Neural cell (in vitro differentiated cells): ENCODE data around the gene YLPM1.

Experiments
- CTCF ChIP-seq: fragments of 450-650 bp; IDR thresholded peaks from 2 replicates; pipeline ENCODE4 v1.5.1; 2014; ENCODE audit warnings: antibody characterized with exemption, mild to moderate bottlenecking, moderate library complexity; ENCODE audit not compliant: poor library complexity, severe bottlenecking
- EP300 ChIP-seq: fragments of 450-650 bp; conservative IDR thresholded peaks from 2 replicates; pipeline ENCODE4 v1.6.1; 2014; ENCODE audit warnings: antibody characterized with exemption, mild to moderate bottlenecking, moderate library complexity; ENCODE audit not compliant: poor library complexity, severe bottlenecking
- EZH2 ChIP-seq: fragments of 200-600, 300-800 bp; shearing (Covaris generic), sonication (generic); IDR thresholded peaks from 2 replicates; pipeline ENCODE4 v1.6.1; 2014; ENCODE audit warnings: antibody characterized with exemption, low read length, borderline replicate concordance, mild to moderate bottlenecking; ENCODE audit not compliant: insufficient read depth, poor library complexity, severe bottlenecking
- MXI1 ChIP-seq: fragments of 450-650 bp; conservative IDR thresholded peaks from 2 replicates; pipeline ENCODE4 v1.6.1; 2014; ENCODE audit warnings: antibody characterized with exemption, mild to moderate bottlenecking; ENCODE audit not compliant: poor library complexity, severe bottlenecking
- POLR2AphosphoS5 ChIP-seq: IDR thresholded peaks from 2 replicates; pipeline ENCODE4 v1.6.1; 2012
- RAD21 ChIP-seq: fragments of 450-650 bp; conservative IDR thresholded peaks from 2 replicates; pipeline ENCODE4 v1.6.1; 2014; ENCODE audit warnings: antibody characterized with exemption, mild to moderate bottlenecking, moderate library complexity
- REST ChIP-seq: IDR thresholded peaks from 2 replicates; pipeline ENCODE4 v1.6.1; 2012; ENCODE audit warnings: borderline replicate concordance
- SMC3 ChIP-seq: fragments of 450-650 bp; conservative IDR thresholded peaks from 2 replicates; pipeline ENCODE4 v1.6.1; 2014; ENCODE audit warnings: antibody characterized with exemption, mild to moderate bottlenecking, moderate library complexity; ENCODE audit not compliant: poor library complexity
- TAF1 ChIP-seq: IDR thresholded peaks from 2 replicates; pipeline ENCODE4 v1.6.1; 2012; ENCODE audit warnings: low read depth

GRCh38 chr14:74881431-74882102 is 118.5 kb downstream of the YLPM1 start, which contains the start of gene DLST:
- peak; percentile 34 for TF ChIP-seq CTCF
- TF ChIP-seq POLR2AphosphoS5, result peak; percentile 95
- TF ChIP-seq TAF1, result peak; percentile 59
- no peak for TF ChIP-seq EZH2
- peak; percentile 21 for TF ChIP-seq RAD21
- peak; percentile 62 for TF ChIP-seq EP300
- TF ChIP-seq REST, result no peak
- TF ChIP-seq SMC3, result peak; percentile 42
- TF ChIP-seq MXI1, result peak; percentile 75
